ENCODE results near the gene BBLN.

The BBLN gene

DNA sequence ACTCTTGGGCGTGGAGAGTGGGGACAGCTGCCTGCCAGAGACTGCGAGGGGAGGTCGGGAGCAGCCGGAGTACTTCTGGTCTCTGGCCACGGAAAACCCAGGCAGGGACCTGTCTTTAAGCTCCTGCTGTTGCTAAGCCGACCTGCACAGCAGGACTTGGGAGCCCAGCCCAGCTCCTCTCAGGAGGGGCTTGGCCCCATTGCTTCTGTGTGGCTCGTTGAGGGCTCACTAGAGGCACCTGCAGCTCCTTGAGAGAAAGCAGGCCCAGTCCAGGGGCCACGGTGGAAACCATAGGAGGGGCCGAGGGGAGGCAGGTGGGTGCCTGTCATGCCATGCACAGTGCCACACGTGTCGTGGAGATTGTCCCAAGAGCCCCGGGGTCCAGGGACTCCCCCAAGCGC, 14.1 kb upstream of the BBLN start:
- DNase-seq, result no peak

DNA sequence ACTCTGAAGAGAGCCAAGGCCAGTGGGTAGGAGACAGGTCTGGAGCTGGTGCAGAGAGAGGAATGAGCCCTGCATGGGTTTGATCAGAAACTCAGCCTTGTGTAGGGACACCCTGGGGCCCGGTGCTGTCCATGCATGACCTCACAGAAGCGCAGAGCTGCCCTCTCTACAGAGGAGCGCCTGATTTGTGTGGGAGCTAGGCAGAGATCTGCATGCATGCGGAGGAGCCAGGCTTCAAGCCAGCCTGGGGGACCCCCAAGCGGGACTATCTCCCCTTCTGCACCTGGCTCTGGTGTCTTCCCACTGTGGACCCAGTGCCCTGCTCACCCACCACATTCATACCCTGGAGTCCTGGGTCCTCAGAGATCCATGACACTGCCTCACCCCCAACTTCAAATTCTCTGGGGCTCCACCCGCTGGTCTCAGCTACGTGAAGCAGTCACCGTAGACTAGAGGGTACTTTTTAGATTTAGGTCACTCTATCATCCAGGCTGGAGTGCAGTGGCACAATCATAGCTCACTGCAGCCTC, 13.4 kb upstream of the BBLN start:
- no peak for DNase-seq

DNA sequence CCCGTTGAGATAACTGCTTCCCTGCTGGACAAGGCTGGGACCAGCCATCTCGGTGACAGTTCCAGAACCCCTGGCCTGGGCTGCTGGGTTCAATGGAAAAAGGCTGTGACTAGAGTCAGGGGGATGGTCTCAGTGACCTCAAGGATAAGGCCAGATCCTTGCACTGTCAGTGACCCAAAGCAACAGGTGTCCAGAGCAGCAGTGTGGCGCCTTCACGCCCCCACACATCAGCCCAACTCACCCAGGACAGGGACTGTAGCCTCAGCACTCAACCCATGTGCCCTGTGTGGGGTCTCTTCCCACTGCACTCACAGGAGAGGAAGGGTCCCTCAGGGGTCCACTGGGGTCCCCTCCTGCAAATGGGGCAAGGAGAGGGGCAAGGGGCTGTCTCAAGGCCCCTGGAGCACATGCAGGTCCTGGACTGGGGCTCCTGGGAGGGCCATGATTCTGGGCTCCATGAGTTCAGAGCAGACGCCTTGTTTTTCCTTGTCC, 11.5 kb upstream of the BBLN start:
- DNase-seq, result no peak

DNA sequence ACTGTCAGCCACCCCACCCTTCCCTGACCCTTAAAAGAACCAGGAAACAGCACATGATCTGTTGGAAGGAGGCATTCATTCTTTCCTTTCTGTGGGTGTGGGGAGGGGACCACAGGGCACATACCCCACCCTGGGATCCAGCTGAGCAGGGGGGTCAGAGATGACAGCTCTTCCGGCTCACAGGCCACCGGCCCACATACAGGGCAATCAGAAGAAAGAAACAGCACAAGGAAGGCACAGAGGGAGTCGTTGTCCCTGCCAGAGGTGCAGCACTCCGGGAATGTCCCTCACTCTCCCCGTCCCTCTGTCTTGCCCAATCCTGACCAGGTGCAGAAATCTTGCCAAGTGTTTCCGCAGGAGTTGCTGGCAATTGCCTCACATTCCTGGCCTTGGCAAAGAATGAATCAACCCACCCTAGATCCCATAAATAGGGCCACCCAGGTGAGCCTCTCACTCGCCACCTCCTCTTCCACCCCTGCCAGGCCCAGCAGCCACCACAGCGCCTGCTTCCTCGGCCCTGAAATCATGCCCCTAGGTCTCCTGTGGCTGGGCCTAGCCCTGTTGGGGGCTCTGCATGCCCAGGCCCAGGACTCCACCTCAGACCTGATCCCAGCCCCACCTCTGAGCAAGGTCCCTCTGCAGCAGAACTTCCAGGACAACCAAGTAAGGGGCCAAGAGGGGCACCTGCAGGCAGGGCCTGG, 10.9 kb upstream of the BBLN start, which contains the start of gene LCN2:
Gene LCN2 (plus strand): TSS at position 453 of the 701 bp plus-strand sequence. CDS start 73 bp downstream, at position 526.
- no peak for DNase-seq

DNA sequence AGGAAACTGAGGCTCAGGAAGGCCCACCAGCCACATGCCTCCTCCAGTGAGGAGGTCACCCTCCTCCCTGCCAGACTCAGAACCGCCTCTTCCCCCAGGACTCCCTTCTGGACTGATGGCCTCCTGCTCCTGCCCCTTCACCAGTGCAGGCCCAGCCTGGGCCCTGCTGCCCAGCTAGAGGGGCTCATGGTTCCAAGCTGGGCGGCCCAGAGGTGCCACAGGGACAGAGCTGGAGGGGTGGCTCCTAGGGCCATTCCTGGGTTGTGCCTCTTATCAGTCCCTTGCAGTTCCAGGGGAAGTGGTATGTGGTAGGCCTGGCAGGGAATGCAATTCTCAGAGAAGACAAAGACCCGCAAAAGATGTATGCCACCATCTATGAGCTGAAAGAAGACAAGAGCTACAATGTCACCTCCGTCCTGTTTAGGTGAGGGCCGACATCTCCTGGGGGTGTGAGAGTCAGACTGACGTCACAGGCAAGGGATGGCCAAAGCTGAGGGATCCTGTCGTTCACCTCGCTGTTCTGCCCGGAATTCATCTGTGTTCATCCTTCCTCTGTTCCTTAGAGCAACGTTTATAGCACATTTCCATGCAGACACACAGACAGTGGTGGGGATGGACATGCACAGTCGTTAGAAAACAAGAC, 10.0 kb upstream of the BBLN start:
- DNase-seq, result no peak

DNA sequence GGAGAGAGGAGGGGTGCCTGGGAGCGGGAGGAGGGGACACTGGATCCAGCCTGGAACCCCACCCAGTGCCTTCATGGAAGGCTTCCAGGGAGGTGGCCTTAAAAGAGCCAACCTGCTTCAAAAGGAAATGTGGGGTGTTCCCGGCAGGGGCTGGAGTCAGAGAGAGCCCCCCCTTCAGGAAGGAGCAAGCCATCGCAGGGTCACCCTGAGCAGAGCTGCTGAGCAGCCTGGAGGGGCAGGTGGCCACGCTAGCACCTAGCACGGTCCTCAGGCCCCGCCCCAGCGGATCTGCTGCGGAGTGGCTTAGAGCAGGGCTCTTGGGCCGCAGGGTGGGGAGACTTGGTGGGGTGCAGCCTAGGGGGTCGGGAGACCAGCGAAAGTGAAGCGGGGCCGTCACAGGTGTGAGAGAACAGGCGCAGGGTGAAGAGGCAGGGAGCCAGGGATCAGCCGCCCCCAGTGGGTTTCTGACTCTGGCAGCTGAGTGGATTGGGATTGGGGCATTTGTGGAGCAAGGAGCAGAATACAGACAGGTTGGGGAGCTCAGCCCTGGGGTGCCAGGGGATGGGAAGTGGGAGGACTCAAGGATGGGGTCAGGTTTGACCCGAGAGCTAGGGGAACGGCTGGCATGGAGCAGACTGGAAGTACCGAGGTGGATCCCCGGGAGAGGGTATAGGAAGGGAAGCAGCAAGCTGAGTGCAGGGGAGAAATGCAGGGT, 9.3 kb upstream of the BBLN start:
- DNase-seq, result no peak

DNA sequence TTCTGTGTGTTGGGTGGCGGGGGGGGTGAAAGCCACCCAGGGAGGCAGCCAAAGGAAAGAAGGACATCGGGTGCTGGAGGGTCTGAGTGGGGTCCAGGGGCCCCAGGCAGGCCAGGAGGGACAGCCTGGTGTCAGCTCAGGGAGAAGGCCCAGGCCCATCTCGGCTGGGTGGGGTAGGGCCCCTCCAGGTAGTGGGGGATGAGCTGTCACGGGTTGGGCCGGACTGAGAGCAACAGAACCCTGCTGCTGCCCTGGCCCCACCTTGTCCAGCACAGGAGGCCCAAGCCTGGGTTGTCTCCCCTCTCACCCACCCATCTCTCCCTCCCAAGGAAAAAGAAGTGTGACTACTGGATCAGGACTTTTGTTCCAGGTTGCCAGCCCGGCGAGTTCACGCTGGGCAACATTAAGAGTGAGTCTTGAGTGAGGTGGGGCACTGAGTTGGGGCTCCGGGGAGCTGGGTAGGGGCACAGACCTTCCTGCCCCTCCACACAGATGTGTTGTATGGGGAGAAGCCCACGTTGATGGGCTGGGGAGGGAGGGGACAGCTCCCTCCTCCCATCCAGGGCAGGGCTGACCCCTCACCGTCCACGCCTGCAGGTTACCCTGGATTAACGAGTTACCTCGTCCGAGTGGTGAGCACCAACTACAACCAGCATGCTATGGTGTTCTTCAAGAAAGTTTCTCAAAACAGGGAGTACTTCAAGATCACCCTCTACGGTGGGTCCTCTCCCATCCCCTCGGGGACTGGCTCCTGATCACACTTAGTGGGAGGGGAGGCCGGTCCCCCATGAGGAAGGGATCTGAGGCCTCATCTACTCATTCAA, 8.5 kb upstream of the BBLN start:
- DNase-seq, result no peak

DNA sequence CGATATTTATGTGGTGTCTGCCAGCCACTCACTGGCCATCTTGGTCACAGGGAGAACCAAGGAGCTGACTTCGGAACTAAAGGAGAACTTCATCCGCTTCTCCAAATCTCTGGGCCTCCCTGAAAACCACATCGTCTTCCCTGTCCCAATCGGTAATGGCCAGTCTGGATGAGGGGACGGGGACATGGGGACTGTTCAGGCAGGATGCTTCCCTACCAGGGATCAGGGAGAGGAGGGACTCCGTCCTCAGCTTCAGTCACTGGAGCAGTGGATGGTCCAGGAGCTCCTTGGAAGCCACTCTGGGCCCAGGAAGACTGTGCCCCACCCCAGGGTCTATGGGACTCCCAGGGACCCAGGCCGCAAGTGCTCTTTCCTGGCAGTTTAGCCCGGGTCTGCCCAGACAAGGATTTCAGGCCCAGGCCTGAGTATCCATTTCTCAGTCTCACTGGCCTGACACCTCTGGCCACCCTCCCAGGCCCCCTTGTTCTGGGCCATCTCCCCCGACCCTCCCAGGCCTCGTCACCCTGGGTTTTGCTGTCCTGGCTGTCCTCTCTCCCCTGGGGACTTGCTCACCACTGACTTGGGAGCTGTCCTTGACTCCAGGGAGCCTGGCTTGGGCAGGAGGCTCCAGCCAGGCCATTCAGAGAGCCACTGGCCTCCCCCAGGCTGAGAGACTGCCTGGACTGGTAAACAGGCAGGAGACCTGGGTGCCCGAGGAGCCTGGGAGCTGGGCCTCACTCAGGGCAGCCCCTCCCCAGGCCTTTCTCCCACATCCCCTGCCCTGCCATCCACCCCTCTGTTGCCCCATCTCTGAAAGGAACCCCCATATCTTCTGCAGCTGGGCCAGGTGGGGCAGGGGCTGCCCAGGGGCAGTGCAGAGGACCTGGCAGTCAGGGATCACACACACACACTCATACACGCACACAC, 7.7 kb upstream of the BBLN start:
- no peak for DNase-seq

DNA sequence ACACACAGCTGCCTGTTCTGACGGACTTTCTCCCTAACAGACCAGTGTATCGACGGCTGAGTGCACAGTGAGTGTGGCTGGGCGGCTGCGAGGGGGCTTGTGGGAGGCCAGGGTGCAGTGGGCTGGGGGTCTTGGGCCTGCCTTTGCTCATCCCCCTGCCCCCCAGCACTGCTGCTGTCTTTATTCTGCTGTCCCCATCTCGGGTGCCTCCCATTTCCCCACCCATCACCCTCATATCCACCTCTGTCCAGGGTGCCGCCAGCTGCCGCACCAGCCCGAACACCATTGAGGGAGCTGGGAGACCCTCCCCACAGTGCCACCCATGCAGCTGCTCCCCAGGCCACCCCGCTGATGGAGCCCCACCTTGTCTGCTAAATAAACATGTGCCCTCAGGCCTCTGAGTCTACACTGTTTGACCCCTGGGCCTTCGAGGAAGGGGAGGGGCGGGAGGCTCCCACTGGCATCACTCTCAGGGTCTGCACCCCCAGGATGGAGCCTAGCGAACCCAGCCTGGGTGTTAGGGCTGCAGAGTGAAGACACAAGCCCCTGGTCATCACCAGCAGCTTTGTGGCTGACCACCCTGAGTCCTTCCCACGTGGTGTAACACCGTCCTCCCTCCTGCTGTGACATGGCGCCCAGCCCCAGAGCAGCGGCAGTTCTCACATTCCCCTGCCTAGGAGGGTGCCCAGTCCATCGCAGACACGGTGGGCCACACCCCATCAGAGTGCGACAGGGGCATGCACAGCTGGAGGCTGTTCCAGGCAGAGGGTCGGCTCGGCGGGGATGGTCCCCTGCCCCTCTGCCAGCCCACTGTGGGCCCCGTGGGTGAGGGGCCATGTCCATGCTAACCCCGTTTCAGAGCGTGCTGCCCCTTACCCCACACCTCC, 6.8 kb upstream of the BBLN start:
- DNase-seq, result no peak

DNA sequence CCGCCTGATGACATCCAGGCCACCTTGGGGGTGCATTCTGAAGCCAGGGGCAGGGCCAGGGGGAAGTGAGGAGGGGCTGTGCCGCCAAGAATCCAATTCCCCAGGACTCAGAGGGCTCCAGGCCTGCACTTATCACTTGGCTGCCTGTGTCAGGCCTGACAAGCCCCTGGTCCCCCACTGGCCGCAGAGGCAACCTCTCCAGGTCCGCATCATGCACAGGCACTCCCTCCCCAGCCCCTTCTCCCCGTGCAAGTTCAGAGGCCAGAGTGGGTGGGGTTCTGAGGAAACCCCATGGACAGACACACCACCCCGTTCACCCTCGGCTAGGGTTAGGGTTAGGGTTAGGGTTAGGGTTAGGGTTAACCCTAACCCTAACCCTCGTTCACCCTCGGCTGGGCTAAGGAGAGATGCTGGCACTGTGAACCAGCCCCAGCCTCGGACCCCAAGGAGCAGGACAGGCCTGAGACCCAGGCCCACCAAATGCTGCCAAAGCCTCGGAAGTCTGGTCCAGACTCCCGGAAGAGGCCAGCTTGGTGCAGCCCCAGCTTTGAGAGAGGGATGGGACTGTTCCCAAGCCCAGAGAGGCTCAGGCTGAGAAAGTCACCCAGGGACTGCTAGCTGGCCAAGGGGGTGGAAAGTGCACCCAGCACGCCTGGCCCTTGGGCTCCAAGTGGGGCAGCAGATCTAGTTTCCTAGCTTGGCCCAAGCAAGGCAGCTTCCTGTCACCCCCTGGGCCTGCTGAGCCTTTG, 5.9 kb upstream of the BBLN start:
- no peak for DNase-seq

DNA sequence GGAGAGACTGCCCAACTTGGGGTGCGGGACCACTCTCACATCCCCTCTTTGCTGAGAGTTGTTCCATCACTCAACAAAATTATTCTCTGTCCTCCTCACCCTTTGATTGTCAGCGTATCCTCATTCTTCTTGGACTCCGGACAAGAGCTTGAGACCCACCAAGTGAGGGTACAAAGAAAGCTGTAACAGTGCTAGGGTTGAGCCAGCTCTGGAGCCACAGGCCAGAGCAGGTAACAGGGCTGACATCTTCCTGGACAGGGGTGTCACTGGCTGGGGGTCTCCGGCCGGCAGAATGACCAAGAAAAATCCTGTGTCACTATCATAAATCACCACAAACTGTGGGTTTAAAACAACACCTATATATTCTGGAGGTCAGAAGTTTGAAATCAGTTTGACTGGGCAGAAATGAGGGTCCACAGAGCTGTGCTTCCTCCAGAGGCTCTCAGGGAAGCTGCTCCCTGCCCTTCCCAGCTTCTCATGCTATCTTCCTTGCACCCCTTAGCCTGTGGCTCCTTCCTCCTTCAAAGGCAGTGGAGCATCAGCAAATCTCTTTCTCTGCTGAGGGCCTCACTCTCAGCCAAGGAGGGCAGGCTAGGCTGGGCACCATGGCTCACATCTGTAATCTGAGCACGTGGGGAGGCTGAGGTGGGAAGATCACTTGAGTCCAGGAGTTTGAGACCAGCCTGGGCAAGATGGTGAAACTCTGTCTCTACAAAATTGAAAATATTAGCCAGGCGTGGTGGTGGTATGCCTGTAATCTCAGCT, 4.1 kb upstream of the BBLN start:
- no peak for DNase-seq

DNA sequence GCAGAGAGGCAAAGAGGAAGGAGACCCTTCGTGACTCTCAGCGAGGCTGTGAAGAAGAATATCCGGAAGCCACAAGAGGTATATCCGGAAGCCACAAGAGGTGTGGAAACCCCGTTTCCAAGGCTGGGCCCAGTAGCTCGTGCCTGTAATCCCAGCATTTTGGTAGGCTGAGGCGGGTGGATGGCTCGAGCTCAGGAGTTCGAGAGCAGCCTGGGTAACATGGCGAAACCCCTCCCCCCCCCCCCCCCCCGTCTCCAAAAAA, 612 bp upstream of the BBLN start:
- DNase-seq, result no peak

DNA sequence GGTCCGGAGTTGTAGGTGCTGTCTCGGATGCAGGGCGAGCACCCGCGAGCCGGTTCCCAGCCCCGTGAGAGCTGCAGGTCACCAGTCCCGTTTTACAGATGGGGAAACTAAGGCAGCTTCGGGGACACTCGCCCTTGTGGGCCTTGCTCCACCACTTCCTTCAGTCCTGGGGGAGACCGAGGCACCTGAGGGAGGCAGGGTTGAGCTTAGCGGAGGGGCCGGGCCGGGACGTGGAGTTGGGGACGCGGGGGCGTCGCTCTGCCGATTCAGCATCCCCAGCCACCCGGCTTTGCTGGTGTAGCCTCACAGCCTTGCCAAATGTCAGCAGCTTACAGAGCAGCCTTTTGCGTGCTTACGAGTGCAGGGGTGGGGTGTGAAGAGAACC, 530 bp downstream of the BBLN start:
- DNase-seq, result no peak

DNA sequence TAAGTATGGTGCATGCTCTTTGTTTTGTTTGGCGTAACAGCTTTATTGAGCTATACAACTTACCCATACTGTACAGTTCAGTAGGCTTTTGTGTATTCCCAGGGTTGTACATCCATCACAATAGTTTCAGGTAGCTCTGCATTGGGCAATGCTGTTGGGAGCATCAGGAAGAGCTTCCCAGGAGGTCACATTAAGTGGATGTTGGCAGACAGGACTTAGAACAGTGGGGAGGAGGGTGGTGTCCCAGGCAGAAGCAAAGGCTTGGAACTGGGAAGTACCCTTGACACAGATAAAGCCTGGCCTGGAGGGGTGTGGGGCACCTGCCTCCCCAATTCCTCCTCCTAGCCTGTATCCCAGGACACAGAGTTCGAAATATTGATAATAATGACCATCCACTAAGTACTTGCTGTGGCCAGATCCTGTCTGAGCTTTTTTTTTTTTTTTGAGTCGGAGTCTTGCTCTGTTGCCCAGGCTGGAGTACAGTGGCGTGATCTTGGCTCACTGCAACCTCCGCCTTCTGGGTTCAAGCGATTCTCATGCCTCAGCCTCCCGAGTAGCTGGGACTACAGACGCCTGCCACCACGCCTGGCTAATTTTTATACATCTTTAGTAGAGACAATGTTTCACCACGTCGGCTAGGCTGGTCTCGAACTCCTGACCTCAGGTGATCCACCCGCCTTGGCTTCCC, 1.3 kb downstream of the BBLN start:
- no peak for DNase-seq

DNA sequence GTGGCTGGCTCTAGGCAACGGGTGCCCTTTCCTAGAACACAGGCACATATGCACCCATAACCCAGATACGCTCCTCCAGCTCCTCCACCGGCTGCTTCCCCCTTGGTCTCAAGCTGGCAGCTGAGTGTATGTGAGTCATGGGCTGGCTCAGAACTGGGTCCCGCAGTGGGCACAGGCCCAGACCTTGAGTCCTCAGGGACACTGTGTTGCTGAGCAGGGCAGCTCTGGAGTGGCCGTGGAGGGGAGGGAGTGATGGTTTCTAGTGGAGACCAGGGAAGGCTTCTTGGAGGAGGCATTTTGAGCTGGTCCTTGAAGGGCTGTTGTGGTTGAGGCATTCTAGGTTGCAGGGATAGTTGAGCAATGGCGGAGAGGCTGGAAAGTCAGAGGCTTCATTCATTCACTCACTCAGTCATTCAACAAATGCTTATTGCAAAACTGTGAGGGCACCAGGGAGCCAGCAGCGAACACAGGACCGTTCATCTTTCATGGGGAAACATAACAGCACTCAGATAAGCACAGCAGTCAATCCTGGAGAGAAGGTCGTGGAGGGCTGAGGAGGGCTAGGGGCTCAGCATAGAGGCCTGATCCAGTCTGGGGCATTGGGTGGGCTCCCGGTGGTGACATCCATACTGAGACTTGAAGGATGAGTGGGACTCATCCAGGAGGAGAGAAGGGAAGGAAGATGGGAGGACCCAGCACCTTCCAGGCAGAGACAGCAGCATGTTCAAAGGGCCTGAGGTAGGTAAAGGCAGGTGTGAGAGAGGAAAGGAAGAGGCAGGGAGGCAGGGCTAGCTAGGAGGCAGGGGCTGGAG, 2.4 kb downstream of the BBLN start:
- no peak for DNase-seq

DNA sequence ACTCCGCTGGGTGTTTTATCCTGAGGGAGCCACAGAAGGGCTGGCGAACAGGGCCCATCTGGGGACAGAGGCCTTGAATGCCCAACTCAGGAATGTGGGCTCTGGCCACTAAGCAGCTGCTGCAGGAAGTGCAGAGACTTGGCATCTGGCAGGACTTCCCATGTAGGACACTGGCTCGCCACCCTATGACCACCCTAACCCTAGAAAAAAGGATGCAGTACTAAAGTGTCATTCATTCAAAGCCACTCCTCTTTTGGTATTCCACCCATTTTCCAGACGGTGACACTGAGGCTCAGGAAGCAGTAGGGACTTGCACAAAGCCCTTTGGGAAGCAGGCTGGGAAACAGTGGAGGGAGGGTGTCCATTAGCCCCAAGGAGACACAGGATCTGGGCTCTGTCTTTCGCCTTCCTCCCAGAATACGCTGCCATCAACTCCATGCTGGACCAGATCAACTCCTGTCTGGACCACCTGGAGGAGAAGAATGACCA, 3.0 kb downstream of the BBLN start:
- no peak for DNase-seq

DNA sequence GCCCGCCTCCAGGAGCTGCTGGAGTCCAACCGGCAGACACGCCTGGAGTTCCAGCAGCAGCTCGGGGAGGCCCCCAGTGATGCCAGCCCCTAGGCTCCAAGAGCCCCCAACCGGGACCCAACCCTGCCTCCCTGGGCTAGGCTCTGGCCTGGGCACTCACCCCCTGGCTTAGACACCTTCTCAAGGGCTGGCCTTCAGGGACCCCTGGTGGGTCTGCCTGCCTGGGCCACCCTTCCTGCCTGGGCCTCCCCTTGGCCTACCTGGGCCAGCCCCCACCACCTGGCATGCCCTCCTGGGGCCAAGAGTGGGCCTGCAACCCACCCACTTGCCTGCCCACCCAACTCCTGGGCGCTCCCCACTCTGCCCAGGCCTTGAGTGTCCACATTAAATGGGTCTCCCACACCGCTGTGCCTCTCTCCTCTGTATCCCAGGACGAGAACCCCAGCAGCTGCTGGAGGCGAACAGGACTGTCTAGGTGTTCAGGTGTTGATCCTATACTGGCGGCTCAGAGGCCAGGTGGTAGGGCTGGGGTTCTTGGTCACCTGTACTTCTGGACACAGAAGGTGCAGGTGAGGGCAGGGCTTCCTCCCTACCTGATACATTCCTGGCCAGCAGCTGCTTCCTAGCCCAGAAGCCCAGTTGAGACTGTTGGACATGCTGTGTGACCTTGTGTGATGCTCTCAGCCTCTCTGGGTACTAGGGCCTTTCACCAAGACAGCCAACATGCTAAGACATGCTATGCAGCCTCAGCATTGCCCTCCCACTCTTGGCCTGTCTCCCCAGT, 3.6 kb downstream of the BBLN start:
- DNase-seq, result no peak
